Panc1 (cell line): ENCODE results near the gene NOTCH1. TPM values are rescaled to one million over a fixed set of nuclear protein-coding genes. Genes with fewer than 3 reads are reported as not detected.

Experiments
- ATAC-seq: fragments of 200-7000 bp; cut with Tn5 transposase; 2 replicates; pipeline ENCODE4 v1.9.1; 2020; ENCODE audit warnings: mild to moderate bottlenecking, moderate library complexity
- BruUV-seq: library from RNA; stranded (reverse); fragments of 400-500 nt; replicated peaks from 2 replicates; lab custom pipeline; 2021; lab: Mats Ljungman, UMichigan
- CTCF ChIA-PET: fragments of 300-600 bp; sonication (Branson Sonifier 250); formaldehyde crosslinking; loops from one replicate; lab custom pipeline; 2022; ENCODE audit warnings: antibody characterized with exemption; lab: Charles Lee
- POLR2A ChIA-PET: fragments of 300-600 bp; sonication (Branson Sonifier 250); formaldehyde crosslinking; loops from one replicate; lab custom pipeline; 2022; ENCODE audit warnings: antibody characterized with exemption; lab: Charles Lee
- DNase-seq: peaks from one replicate; pipeline ENCODE4 v3.0.0-alpha.2; 2010; ENCODE audit warnings: low read depth, low spot score
- H3K27ac ChIP-seq: 2 replicates; pipeline ENCODE4 v1.5.1; 2011; ENCODE audit warnings: mild to moderate bottlenecking, low read length, inconsistent platforms
- H3K27me3 ChIP-seq: fragments of 200-500 bp; sonication (Bioruptor generic); 2 replicates; pipeline ENCODE4 v1.6.0; 2014; ENCODE audit warnings: low read length, inconsistent platforms; ENCODE audit not compliant: control insufficient read depth, insufficient read depth
- H3K36me3 ChIP-seq: fragments of 200-500 bp; sonication (Bioruptor generic); 2 replicates; pipeline ENCODE4 v1.5.1; 2014; ENCODE audit warnings: inconsistent platforms, mild to moderate bottlenecking, low read length, moderate library complexity; ENCODE audit not compliant: control insufficient read depth, insufficient read depth
- H3K4me1 ChIP-seq: 2 replicates; pipeline ENCODE4 v1.5.1; 2011; ENCODE audit warnings: inconsistent platforms, mild to moderate bottlenecking, low read length, moderate library complexity; ENCODE audit not compliant: control insufficient read depth, insufficient read depth
- H3K4me3 ChIP-seq, 2 experiments: 2 replicates each; pipeline ENCODE4 v1.5.1; 2011 to 2012; ENCODE audit warnings: low read depth in 2 of 2, low read length in 2 of 2, mild to moderate bottlenecking in 2 of 2, inconsistent platforms in 1 of 2, moderate library complexity in 1 of 2
- H3K9me3 ChIP-seq: fragments of 200-500 bp; sonication (Bioruptor generic); 2 replicates; pipeline ENCODE4 v1.5.1; 2014; ENCODE audit warnings: low read depth, mild to moderate bottlenecking, inconsistent platforms, low read length, moderate library complexity; ENCODE audit not compliant: control insufficient read depth, insufficient read depth
- POLR2AphosphoS5 ChIP-seq: IDR thresholded peaks from 2 replicates; pipeline ENCODE4 v1.6.1; 2012; ENCODE audit warnings: mild to moderate bottlenecking, low read depth, low read length, moderate library complexity
- SIN3A ChIP-seq: IDR thresholded peaks from 2 replicates; pipeline ENCODE4 v1.6.1; 2012; ENCODE audit warnings: low read depth, mild to moderate bottlenecking, low read length, moderate library complexity, borderline replicate concordance; ENCODE audit not compliant: insufficient read depth
- TCF7L2 ChIP-seq: IDR thresholded peaks from 2 replicates; pipeline ENCODE4 v1.6.1; 2011; ENCODE audit warnings: mild to moderate bottlenecking, low read depth, low read length, inconsistent platforms
- in situ Hi-C: cut with HindIII; loops from 2 replicates; pipeline ENCODE4 v1.10.0; 2016; ENCODE audit warnings: low sequenced_read_pairs, low pct_unique_long_range_greater_than_20kb
- intact Hi-C: fragments of 100-400 bp; cut with micrococcal nuclease; formaldehyde crosslinking; loops from one replicate; pipeline ENCODE4 v1.10.0; 2022; ENCODE audit not compliant: unreplicated experiment
- total RNA-seq: library from RNA; stranded (reverse); gene quantifications from one replicate; pipeline ENCODE4 v1.2.1, GENCODE V29; 2021; ENCODE audit not compliant: unreplicated experiment
- TF ChIP-seq, protein P1 (sequence below): fragments of 450-650 bp; IDR thresholded peaks from 2 replicates; pipeline ENCODE4 v1.5.1; 2017; ENCODE audit warnings: mild to moderate bottlenecking
- TF ChIP-seq, protein P2 (sequence below), 2 experiments: IDR thresholded peaks; 2 replicates each; pipeline ENCODE4 v1.6.1; 2011 to 2012; ENCODE audit warnings: low read depth in 2 of 2, control low read depth in 1 of 2, low read length in 1 of 2, mild to moderate bottlenecking in 1 of 2, moderate library complexity in 1 of 2; ENCODE audit not compliant: insufficient read depth in 1 of 2

NOTCH1 gene
- total RNA-seq, 1 experiment from 2014 or later = 13.4 TPM

DNA sequence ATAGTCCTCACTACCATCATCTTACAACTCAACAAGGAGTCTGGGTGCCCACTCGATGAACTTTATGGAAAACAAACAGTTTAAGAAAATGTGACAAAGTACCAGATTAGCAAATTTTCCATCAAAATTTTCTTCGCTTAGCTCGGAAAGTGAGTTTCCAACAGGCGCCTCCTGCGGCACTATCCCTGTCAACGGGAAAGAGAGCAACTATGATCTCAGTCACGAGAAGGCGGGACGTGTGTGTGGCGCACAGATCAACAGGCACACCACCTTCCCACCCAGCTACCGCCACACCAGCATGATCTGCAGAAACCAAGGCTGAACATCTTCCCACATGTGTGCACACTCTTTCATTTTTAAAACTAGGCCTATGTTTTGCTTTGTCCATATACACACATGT lies 92.5 kb downstream of the NOTCH1 start:
- CTCF ChIA-PET = interaction anchor here (0.7 kb wide), 2 partner anchors 30 to 347 kb away, joined by 3 to 4 read pairs; no protein-coding TSS in a partner anchor
- no TSS peak for BruUV-seq
- POLR2A ChIA-PET = no interaction called here
- Histone ChIP-seq H3K4me3 (no peak overlapping the region), H3K36me3 (no peaks in the 10 kb centered on the region), H3K4me1 (no peaks in the 10 kb centered on the region), H3K27ac (no peak overlapping the region), H3K9me3 (no peaks in the 10 kb centered on the region), H3K27me3 (no peaks in the 10 kb centered on the region)
- DNase-seq (no peak), ATAC-seq (no peak)
- TF ChIP-seq, protein P1, sequence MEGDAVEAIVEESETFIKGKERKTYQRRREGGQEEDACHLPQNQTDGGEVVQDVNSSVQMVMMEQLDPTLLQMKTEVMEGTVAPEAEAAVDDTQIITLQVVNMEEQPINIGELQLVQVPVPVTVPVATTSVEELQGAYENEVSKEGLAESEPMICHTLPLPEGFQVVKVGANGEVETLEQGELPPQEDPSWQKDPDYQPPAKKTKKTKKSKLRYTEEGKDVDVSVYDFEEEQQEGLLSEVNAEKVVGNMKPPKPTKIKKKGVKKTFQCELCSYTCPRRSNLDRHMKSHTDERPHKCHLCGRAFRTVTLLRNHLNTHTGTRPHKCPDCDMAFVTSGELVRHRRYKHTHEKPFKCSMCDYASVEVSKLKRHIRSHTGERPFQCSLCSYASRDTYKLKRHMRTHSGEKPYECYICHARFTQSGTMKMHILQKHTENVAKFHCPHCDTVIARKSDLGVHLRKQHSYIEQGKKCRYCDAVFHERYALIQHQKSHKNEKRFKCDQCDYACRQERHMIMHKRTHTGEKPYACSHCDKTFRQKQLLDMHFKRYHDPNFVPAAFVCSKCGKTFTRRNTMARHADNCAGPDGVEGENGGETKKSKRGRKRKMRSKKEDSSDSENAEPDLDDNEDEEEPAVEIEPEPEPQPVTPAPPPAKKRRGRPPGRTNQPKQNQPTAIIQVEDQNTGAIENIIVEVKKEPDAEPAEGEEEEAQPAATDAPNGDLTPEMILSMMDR = no peak
- no peak for TF ChIP-seq POLR2AphosphoS5
- TF ChIP-seq SIN3A = no peak
- intact Hi-C loops (no loop called here), in situ Hi-C loops (no loop called here)

DNA sequence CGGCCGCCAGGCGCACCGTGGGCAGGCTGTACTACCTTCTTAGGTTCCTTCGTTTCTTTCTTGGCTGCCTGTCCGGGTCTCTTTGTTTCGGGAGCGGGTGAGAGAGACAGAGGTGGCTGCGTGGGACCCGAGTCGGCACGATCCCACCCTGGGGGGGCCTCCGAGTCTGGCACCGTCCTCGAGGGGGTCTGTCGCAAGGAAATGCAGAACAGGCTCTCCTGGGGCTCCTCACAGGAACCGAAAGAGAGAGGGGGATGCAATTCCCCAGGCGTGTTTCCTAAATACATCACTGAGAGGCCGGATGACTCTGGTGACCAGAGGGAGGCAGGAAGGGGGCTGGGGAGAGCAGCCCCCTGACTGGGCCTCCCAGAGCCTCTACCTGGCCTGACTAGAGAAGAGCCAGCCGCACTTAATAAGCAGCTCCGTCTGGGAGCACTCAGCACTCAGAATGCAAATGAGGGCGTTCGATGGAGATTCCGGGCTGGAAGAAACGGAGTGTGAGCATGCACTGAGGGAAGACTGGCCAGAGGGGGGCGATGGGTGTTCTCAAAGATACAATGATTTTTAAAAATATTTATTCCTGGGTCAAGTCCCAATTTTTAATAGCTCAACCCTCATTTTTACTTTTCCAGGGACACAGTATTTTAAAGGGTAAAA lies 94.5 kb downstream of the NOTCH1 start:
- intact Hi-C loops (no loop called here), in situ Hi-C loops (no loop called here)
- no peak for DNase-seq
- H3K27me3 ChIP-seq = no peaks in the 10 kb centered on the region
- H3K4me3 ChIP-seq = no peak overlapping the region
- no peak for ATAC-seq
- H3K36me3 ChIP-seq = 0 out of 2 replicates have a peak, but pooled peaks cover 6% of the 10 kb centered on the region
- TF ChIP-seq POLR2AphosphoS5 = no peak
- TF ChIP-seq TCF7L2 = no peak
- TF ChIP-seq, protein P2, sequence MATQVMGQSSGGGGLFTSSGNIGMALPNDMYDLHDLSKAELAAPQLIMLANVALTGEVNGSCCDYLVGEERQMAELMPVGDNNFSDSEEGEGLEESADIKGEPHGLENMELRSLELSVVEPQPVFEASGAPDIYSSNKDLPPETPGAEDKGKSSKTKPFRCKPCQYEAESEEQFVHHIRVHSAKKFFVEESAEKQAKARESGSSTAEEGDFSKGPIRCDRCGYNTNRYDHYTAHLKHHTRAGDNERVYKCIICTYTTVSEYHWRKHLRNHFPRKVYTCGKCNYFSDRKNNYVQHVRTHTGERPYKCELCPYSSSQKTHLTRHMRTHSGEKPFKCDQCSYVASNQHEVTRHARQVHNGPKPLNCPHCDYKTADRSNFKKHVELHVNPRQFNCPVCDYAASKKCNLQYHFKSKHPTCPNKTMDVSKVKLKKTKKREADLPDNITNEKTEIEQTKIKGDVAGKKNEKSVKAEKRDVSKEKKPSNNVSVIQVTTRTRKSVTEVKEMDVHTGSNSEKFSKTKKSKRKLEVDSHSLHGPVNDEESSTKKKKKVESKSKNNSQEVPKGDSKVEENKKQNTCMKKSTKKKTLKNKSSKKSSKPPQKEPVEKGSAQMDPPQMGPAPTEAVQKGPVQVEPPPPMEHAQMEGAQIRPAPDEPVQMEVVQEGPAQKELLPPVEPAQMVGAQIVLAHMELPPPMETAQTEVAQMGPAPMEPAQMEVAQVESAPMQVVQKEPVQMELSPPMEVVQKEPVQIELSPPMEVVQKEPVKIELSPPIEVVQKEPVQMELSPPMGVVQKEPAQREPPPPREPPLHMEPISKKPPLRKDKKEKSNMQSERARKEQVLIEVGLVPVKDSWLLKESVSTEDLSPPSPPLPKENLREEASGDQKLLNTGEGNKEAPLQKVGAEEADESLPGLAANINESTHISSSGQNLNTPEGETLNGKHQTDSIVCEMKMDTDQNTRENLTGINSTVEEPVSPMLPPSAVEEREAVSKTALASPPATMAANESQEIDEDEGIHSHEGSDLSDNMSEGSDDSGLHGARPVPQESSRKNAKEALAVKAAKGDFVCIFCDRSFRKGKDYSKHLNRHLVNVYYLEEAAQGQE (IDR thresholded peaks at IDR 0.05; ENCODE audit: insufficient read depth in 1 of 2, low read depth in 2 of 2, low read length in 1 of 2) = no peak
- TF ChIP-seq, protein P1 = no peak
- no peak for TF ChIP-seq SIN3A
- H3K4me1 ChIP-seq = no peaks in the 10 kb centered on the region
- ChIA-PET CTCF (no interaction called here), POLR2A (interaction anchor here (0.6 kb wide), 2 partner anchors 11 to 30 kb away, joined by 4 to 18 read pairs; no protein-coding TSS in a partner anchor)
- H3K9me3 ChIP-seq = no peaks in the 10 kb centered on the region
- no TSS peak for BruUV-seq
- H3K27ac ChIP-seq = no peak overlapping the region
